ENCODE measurements around the gene TRIM41.
"Not testable (repeated sequence)": the region's sequence is repeated elsewhere in the genome, so short reads cannot be mapped to it uniquely, and the experiment has no call there.

Gene TRIM41

GRCh38 chr5:181282874-181283273 is 59.8 kb downstream of the TRIM41 start:
- ATAC-seq: no peak
- TF ChIP-seq PATZ1 (CRISPR knock-in tag; IDR thresholded peaks at IDR 0.05; ENCODE audit: borderline replicate concordance) (no peak), ARNTL (CRISPR knock-in tag; IDR thresholded peaks at IDR 0.05; ENCODE audit: borderline replicate concordance, low read depth) (no peak), ISL1 (CRISPR knock-in tag; IDR thresholded peaks at IDR 0.05) (no peak), BACH2 (CRISPR knock-in tag; IDR thresholded peaks at IDR 0.05; ENCODE audit: borderline replicate concordance) (no peak), OSR1 (CRISPR knock-in tag; IDR thresholded peaks at IDR 0.05) (no peak), PPARA (CRISPR knock-in tag; IDR thresholded peaks at IDR 0.05; ENCODE audit: borderline replicate concordance) (no peak), SNAI2 (CRISPR knock-in tag; IDR thresholded peaks at IDR 0.05) (no peak), GLIS3 (CRISPR knock-in tag; IDR thresholded peaks at IDR 0.05) (no peak), TOX (CRISPR knock-in tag; IDR thresholded peaks at IDR 0.05; ENCODE audit: borderline replicate concordance) (no peak), ESRRG (CRISPR knock-in tag; IDR thresholded peaks at IDR 0.05) (no peak), RARB (CRISPR knock-in tag; IDR thresholded peaks at IDR 0.05) (no peak), CSDC2 (CRISPR knock-in tag; IDR thresholded peaks at IDR 0.05) (no peak), ZNF70 (CRISPR knock-in tag; IDR thresholded peaks at IDR 0.05) (no peak), ZFP3 (CRISPR knock-in tag; IDR thresholded peaks at IDR 0.05) (no peak), ZFP30 (CRISPR knock-in tag; IDR thresholded peaks at IDR 0.05) (no peak), TCF4 (CRISPR knock-in tag; IDR thresholded peaks at IDR 0.05; ENCODE audit: borderline replicate concordance) (no peak)
- TF ChIP-seq, protein P1, sequence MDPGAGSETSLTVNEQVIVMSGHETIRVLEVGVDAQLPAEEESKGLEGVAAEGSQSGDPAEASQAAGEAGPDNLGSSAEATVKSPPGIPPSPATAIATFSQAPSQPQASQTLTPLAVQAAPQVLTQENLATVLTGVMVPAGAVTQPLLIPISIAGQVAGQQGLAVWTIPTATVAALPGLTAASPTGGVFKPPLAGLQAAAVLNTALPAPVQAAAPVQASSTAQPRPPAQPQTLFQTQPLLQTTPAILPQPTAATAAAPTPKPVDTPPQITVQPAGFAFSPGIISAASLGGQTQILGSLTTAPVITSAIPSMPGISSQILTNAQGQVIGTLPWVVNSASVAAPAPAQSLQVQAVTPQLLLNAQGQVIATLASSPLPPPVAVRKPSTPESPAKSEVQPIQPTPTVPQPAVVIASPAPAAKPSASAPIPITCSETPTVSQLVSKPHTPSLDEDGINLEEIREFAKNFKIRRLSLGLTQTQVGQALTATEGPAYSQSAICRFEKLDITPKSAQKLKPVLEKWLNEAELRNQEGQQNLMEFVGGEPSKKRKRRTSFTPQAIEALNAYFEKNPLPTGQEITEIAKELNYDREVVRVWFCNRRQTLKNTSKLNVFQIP (CRISPR knock-in tag; IDR thresholded peaks at IDR 0.05; ENCODE audit: borderline replicate concordance, low read depth): no peak
- TF ChIP-seq, protein P2, sequence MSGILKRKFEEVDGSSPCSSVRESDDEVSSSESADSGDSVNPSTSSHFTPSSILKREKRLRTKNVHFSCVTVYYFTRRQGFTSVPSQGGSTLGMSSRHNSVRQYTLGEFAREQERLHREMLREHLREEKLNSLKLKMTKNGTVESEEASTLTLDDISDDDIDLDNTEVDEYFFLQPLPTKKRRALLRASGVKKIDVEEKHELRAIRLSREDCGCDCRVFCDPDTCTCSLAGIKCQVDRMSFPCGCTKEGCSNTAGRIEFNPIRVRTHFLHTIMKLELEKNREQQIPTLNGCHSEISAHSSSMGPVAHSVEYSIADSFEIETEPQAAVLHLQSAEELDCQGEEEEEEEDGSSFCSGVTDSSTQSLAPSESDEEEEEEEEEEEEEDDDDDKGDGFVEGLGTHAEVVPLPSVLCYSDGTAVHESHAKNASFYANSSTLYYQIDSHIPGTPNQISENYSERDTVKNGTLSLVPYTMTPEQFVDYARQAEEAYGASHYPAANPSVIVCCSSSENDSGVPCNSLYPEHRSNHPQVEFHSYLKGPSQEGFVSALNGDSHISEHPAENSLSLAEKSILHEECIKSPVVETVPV (CRISPR knock-in tag; IDR thresholded peaks at IDR 0.05): no peak

- TF ChIP-seq BACH2 (CRISPR knock-in tag; IDR thresholded peaks at IDR 0.05; ENCODE audit: borderline replicate concordance) (no peak), CSDC2 (CRISPR knock-in tag; IDR thresholded peaks at IDR 0.05) (no peak), ESRRG (CRISPR knock-in tag; IDR thresholded peaks at IDR 0.05) (no peak), ZNF70 (CRISPR knock-in tag; IDR thresholded peaks at IDR 0.05) (no peak), ISL1 (CRISPR knock-in tag; IDR thresholded peaks at IDR 0.05) (no peak), SNAI2 (CRISPR knock-in tag; IDR thresholded peaks at IDR 0.05) (no peak), ZFP3 (CRISPR knock-in tag; IDR thresholded peaks at IDR 0.05) (no peak), TCF4 (CRISPR knock-in tag; IDR thresholded peaks at IDR 0.05; ENCODE audit: borderline replicate concordance) (no peak), PATZ1 (CRISPR knock-in tag; IDR thresholded peaks at IDR 0.05; ENCODE audit: borderline replicate concordance) (no peak), ZC3H10 (CRISPR knock-in tag; IDR thresholded peaks at IDR 0.05) (no peak)
These were observed 60.3 kb downstream of the TRIM41 start for GRCh38 chr5:181283347-181283746.

GRCh38 chr5:181283841-181284755 is 61.0 kb downstream of the TRIM41 start:
- not testable (repeated sequence) for ATAC-seq

More at GRCh38 chr5:181283347-181283746, 60.3 kb downstream of the TRIM41 start:
- no peak for ATAC-seq

All from SK-N-SH treated with all-trans-retinoic acid at 6 μM for 48 hours (cell line).